CD4-positive, alpha-beta T cell treated with Interleukin-17A for 1 hour (primary cell): ENCODE measurements around the gene LYSMD2.

Experiments used
- DNase-seq: peaks from one replicate; pipeline ENCODE4 v3.0.0-alpha.2; 2020

The LYSMD2 gene

GRCh38 chr15:51718746-51719145 lies 18.7 kb downstream of the LYSMD2 start:
- DNase-seq, result no peak

DNA sequence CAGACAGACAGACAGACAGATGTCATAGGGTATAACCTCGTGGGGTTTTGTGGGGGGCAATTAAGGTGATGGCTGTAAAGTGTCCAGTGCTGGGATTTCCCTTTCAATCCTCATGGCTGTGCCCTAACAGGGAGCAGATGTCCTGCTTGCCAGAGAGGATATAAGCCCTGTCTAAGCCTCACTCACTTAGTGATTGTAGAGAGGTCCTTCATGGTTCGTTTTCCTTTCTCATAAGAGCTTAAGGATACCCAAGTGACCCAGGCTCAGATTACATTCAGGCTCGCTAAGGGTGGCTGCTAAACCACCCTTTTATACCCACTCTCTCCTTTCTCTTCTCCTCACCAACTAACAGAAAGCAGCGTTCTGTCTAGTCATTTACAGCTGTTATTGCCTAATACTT lies 19.2 kb downstream of the LYSMD2 start:
- DNase-seq, result no peak

DNA sequence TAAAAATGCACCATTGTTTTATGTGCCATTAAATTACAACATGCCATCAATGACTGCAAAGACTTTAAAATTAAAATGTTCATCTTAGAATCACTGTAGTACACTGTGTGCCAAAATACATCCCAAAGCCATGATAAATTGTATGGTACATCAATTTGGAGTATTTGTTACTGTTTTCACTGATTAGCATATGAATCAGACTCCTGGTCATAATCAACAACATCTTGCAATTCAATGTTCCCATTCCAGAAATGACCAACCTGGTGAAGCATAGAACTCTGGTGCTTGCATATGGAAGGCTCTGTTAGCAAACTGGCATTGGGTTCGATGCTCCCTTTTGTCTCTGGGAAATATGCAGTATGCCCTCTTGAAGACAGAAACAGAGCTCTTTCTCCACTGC lies 22.5 kb downstream of the LYSMD2 start:
- no peak for DNase-seq

- no peak for DNase-seq
Measured at GRCh38 chr15:51714162-51714561, 23.3 kb downstream of the LYSMD2 start.

DNA sequence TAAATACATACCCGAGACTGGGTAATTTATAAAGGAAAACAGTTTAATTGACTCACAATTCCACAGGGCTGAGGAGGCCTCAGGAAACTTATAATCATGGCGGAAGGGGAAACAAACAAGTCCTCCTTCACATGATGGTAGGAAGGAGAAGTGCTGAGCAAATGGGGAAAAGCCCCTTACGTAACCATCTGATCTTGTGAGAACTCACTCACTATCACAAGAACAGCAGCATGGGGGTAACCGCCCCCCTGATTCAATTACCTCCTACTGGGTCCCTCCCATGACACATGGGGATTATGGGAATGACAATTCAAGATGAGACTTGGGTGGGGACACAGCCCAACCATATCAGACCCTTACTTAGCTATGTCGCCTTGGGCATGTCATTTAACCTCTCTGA lies 28.4 kb downstream of the LYSMD2 start:
- DNase-seq, result no peak

DNA sequence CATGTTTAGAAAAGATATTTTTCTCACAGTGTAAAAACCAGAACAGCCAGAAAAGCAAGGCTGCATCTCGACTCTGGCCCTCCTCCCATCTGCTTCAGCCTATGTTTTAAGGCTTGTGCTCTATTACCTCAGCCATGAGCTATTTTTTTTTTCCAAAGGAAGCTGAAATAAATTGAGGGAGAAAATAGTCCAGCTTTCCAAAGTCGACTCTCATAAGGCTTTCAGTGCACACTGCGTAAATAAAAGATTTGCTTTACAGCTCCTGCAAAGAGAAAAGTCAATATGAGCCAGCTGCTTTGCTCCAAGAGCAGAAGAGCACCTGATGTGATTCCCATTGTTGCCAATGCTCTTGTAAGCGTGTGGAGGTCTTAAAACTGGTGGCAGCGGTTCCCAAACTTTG lies 29.4 kb downstream of the LYSMD2 start:
- no peak for DNase-seq

GRCh38 chr15:51706926-51707608 lies 30.4 kb downstream of the LYSMD2 start:
- no peak for DNase-seq

- no peak for DNase-seq
Measured at GRCh38 chr15:51706291-51706690, 31.2 kb downstream of the LYSMD2 start.

GRCh38 chr15:51702710-51703109 lies 34.7 kb downstream of the LYSMD2 start:
- DNase-seq, result no peak

DNA sequence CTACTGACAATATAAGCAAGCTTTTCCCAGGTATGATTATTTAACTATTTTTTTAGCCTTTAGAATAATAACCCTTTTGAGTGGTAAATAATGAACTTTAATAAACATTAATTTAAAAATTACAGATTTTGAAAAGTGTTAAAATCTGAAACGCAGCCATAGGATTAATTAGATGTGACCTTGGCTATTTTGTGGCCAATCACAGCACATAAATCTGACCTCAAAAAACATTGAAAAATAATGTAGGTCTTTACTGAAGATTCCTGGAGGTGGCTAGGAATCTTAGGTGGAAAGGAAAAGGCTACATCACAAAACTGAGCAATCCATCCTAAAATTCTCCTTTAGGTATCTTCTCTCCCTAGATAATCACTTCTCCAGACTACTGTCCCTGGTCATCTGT lies 38.1 kb downstream of the LYSMD2 start:
- DNase-seq, result no peak

- no peak for DNase-seq
Measured at GRCh38 chr15:51697163-51697562, 40.3 kb downstream of the LYSMD2 start.

DNA sequence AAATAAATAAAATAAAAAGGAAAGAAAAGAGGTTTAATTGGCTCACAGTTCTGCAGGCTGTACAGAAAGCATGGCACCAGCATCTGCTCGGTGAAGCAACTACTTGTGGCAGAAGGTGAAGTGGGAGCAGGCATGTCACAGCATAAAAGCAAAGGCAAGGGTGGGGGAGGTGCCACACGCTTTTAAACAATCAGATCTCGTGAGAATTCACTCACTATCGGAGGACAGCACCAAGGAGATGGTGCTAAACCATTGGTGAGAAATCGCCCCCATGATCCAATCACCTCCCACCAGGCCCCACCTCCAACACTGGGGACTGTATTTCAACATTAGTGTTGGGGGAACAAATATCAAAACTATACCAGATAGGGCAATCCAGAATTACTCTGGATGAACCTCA lies 40.9 kb downstream of the LYSMD2 start:
- no peak for DNase-seq

GRCh38 chr15:51692154-51692553 lies 45.3 kb downstream of the LYSMD2 start:
- peak; percentile 2 for DNase-seq

GRCh38 chr15:51688863-51689262 lies 48.6 kb downstream of the LYSMD2 start:
- peak; percentile 5 for DNase-seq

DNA sequence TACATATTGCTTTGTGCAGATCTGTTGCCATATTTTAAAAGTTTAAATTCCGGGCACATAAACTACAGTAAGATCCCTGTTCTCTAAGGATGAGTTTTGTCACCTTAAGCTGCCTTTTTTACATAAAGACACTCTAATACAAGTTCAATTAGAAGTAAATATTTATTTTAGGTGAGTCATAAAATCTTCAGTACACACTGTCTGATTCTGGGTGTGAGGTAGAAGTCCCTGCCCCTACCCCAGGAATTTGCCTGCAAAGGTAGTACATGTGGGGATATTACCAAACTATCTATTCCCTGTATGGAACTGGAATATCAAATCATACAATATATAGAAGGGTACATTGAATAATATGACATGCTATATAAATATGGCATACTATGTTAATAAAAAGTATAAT lies 49.9 kb downstream of the LYSMD2 start:
- no peak for DNase-seq

- peak; percentile 49 for DNase-seq
Measured at GRCh38 chr15:51681303-51681963, 56.0 kb downstream of the LYSMD2 start, which contains the start of gene SCG3. Gene SCG3, plus strand, starts transcription at chr15:51681503. Its CDS starts 253 bp downstream, at chr15:51681756.

DNA sequence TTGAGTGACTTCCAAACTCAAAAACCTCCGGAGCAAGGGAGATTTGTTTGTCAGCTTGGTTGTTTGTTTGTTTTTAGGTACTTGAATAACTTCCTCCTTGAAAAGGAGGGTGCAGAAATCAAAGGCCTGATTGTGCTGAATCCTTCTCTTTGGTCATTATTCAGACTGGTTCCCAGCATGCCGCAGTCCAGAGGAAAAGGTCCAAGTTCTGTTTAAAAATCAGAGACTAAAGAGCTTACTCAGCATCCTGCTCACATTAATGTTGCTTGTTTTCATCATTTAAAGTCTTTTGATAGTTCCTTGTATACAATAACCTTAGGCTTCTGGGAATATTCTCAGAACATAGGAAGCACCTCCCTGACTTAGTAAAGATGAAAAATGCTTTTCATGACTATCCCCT lies 57.1 kb downstream of the LYSMD2 start:
- DNase-seq, result no peak

DNA sequence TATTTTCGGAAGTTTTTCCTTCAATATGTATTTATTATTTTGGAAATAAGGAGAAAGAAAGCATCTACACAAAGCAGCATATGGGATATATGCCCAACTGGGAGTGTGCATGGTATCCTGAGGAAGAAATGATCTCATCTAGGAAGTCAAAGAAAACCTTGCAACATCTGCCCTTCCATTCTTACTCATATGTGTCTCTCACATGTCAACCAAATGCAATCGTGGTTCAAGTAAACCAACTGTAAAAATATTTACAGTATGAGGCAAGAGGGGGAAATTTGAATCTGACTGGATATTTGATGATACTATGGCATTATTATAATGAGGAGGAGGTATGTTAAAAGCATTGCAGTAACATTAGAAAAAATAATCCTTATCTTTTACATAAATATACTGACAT lies 59.4 kb downstream of the LYSMD2 start:
- no peak for DNase-seq

GRCh38 chr15:51677452-51677851 lies 60.0 kb downstream of the LYSMD2 start:
- DNase-seq, result no peak

DNA sequence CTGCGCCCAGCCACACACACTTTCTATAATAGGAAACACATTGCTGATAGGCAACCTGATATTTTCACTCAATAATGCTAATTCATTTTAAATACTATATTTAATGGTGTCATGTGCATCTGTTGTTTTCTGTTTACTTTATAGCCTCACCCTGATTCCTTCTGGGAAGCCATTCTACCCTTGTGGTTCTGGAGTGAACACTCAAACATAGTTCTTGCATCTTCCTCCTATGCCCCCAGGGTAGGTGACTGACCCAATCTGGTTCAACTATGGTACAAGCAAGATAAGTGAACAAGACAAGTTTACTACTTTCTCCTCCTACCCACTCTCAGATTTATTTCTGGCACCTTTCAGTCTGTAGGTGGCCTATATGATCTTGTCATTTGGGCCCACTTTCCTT lies 60.4 kb downstream of the LYSMD2 start:
- DNase-seq, result no peak

DNA sequence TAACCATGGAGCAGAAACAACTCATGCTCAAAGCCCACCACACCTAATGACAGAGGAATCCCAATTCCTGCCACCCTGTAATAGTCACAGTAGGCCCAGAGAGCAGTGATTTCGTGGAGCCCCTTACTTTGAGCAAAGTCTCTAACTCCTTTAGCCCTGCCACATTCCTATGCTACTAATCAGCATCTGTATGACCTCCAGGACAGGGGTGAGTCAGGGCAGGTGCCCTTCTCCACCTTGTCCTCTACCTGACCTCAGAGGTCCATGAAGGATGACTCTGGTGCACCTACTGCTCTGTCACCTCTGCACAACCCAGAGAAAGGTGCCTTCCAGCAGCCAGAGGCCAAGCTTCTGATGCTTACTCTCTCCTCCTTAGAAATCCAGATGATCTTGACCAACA lies 62.2 kb downstream of the LYSMD2 start:
- no peak for DNase-seq
